Daoy (cell line): ENCODE results near the gene CMKLR1. TPM values are rescaled to one million over a fixed set of nuclear protein-coding genes. Genes with fewer than 3 reads are reported as not detected.

Experiments used
- total RNA-seq: library from RNA; depleted of rRNA; stranded (reverse); fragments of >200 nt; shearing (Covaris generic); gene quantifications from 2 replicates; pipeline ENCODE4 v1.2.3, GENCODE V29; 2014; rRNA removed

The CMKLR1 gene
- total RNA-seq, 1 experiment from 2014 or later: 0.51 TPM

Other genes with a start within 250 kb of the CMKLR1 start
- 0.06 and 0.63 TPM in 2 replicates for gene WSCD2, start 210.0 kb downstream of the CMKLR1 start, total RNA-seq
- 4.2 and 5.1 TPM in 2 replicates for gene FICD, start 176.0 kb upstream of the CMKLR1 start, total RNA-seq
- 66.8 and 75.9 TPM in 2 replicates for gene SART3, start 221.9 kb upstream of the CMKLR1 start, total RNA-seq
- 127 and 187 TPM in 2 replicates for gene ISCU, start 223.3 kb upstream of the CMKLR1 start, total RNA-seq